ENCODE data around the gene STX17.

Gene STX17

DNA sequence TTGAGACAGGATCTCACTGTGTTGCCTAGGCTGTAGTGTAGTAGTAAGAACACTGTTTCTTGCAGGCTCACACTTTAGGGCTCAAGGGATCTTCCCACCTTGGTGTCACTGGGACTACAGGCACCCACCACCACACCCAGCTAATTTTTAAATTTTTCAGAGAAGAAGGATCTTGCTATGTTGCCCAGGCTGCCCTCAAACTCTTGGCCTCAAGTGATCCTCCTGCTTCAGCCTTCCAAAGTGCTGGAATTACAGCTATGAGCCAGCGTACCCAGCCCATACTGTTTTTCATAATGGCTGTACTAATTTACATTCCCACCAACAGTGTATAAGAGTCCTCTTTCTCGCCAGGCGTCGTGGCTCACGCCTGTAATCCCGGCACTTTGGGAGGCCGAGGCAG lies 5.1 kb downstream of the STX17 start:
- DNase-seq: no peak

DNA sequence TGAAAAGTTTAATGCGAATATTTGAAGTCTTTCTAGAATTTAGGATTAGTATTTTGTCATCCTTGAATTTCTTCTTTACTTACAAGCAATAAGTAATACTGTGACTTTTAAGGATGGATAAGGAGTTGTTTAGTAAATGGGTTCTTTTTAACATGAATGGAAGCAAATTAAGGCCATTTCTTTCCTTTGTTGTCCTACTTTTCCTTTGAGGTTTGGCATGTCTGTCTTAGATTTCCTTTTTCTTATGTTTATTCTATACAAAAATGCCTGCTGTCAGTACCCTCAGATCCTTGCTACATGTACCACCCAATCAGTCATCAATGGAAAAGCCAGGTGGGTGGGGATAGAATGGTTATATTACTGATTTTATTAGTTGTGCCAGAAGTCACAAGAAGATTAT lies 10.2 kb downstream of the STX17 start:
- no peak for DNase-seq

DNA sequence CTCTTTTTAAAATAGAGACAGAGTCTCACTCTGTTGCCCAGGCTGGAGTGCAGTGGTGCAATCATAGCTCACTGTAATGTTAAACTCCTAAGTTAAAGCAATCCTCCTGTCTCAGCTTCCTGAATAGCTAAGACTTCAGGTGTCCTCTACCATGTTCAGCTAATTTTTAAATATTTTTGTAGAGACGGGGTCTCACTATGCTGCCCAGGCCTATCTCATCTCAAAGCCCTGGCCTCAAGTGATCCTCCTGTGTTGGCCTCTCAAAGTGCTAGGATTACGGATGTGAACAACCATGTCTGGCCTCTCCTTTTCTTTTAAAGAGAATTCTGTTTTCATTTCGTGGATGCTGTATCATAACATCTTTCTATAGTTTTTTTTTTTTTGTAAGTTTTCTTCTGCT lies 11.7 kb downstream of the STX17 start:
- no peak for DNase-seq

DNA sequence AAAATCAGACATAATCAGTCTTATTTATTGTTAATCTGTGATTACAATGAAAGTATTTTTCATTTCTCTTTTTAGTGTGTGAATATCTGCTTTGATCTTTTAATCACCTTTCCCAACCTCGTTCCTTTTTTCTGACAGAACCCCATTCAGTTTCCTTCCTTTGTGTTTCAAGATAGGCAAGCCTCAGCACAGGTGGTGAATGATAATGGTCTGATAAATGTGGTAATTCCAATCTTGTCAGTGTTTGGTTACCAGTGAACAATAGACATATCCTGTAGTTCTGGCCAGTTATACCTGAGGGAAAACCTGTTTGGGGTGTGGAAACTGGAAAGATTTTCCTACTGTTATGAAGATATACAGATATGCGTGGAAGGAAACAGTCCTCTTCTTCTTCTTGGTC lies 13.5 kb downstream of the STX17 start:
- DNase-seq: no peak

DNA sequence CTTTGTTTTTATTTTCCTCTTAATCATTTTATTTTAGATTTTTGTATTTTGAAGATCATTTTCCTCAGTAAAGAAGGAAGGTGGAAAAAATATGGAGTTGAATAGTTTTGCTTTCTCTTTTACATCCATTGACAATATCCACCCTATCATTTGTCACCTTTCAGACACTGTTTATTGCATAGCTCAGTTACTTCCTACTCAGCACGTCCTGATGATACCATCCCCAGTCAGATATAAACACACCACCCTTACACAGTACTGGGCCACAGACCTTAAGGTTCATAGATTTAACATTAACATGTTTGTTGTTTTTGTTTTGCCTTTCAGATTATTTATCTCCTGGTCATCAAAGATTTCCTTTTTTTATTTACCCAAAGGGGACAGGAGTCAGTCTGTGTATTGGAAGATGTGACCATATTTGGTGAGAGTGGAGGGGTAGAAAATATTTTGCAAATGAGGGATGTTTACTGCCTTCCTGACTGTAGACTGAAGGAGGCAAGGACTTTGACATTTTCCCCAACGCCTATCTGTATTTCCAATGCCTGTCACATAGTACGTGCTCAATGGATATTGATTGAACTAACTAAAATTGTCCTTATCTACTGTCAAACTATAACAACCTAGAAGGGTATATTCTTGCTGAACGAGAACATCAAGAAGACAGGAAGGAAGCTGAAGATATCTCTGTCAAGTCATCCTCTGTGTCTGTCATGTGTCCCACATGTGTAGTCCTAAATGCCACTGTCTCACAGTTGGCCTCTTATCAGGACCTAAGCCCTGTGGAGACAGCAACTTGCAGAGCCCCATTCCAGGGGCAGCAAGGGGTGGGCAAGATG lies 15.6 kb downstream of the STX17 start:
- DNase-seq: no peak

DNA sequence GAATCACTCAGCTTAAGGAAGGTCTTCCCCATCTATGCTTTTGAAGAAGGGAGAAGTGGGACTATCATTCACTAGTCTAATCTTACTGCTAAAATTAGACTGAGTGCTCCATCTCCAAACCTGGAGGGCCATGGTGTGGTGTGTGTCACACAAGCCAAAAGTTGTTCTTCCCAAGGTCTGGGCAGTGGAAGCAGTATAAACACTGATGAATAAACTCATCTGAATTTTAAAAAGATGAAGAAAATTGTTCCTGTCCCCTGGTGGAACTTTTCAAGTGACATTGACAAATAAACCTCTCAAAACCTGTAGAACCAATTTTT lies 16.2 kb downstream of the STX17 start:
- DNase-seq: no peak

DNA sequence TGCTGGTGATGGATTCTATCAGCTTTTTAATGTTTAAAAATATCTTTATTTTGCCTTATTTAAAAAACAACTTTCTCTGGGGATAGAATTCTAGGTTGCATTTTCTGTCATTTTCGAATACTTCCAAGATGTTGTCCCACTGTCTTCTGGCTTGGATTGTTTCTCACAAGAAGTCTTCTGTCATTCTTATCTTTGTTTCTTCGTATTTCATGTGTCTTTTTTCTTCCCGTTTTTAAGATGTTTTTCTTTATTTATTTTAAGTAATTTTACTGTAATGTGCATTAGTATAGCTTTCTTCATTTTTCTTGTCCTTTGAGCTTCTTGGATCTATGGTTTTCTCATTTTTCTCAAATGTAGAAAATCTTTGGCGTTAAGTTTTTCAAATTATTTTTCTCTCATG lies 19.1 kb downstream of the STX17 start:
- no peak for DNase-seq

DNA sequence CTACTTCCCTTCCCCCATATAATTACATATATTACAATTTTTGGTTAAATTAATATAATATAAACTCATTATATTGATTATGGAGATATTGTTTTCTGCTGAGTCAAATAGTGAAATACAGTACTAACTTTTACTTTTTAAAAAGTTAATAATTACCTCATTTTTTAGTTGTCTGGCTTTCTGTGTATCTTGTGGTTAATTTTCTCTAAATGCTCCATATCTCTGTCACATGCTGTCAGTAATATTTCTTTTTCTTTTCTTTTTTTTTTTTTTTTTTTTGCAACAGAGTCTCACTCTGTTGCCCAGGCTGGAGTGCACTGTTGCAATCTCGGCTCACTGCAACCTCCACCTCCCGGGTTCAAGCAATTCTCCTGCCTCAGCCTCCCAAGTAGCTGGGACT lies 23.2 kb downstream of the STX17 start:
- DNase-seq: no peak

DNA sequence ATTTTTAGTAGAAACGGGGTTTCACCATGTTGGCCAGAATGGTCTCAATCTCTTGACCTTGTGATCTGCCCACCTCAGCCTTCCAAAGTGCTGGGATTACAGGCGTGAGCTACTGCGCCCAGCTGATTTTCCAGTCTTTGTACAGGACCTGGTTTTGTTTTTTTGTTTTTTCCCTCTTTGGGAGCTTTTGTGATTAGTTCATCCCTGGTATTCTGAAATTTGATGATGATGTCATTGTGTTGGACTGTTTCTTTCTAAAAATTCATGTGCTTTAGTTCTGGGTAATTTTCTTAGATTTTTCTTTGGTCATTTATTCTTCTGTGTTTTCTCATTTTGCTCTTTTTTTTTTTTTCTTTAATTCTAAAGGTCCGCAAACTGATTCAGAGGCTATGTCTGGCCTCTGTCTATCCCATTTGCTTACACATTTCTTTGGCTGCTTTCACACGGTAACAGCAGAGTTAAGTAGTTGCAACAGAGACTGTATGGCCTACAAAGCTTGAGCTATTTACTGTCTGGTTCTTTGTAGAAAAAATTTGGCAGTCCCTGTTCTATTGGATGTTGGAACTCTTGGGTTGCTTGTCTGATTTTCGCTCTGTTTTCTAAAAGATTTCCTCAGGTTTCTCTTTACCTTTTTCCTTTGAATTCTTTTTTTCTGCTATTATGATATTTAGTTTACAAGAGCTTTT lies 24.8 kb downstream of the STX17 start:
- no peak for DNase-seq

DNA sequence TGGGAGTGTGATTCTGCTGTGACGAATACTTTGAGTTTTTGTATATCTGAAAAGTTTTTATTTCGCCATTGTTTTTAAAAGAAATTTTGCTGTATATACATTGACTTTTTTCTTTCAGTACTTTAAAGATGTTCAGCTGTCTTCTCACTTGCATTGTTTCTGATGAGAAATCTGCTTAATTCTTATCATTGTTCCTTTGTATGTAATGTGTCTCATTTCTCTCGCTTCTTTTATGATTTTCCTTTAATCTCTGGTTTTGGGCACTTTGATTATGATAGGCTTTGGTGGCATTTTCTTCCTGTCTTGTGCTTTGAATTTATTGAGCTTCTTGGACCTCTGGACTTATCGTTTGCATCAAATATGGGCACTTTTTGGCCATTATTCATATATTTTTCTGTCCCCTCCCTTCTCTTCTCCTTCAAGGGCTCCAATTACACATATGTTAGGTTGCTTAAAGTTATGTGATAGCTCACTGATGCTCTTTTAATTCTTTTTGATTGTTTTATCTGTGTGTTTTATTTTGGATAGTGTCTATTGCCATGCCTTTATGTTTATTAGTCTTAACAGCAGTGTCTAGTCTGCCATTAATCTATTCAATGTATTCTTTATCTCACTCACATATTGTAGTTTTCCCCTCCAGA lies 30.6 kb downstream of the STX17 start:
- DNase-seq: no peak

DNA sequence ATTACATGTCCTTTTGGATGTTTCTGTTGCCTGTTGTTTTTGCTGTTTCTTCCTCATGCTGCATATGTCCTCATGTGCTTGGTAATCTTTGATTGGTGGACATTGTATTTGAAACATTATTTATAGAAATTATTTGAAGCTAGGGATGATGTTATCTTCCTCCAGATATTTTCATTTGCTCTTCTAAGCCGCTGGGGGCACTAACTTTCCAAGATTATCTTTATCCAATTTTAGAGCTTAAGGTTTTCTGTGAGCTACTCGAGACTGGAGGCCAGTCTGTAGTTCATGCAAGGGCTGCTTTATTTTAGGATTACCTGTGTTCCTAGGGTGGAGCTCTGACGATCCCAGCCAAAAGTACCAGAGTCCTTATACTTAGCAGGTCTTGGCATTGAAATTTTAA lies 40.9 kb downstream of the STX17 start:
- DNase-seq: no peak

DNA sequence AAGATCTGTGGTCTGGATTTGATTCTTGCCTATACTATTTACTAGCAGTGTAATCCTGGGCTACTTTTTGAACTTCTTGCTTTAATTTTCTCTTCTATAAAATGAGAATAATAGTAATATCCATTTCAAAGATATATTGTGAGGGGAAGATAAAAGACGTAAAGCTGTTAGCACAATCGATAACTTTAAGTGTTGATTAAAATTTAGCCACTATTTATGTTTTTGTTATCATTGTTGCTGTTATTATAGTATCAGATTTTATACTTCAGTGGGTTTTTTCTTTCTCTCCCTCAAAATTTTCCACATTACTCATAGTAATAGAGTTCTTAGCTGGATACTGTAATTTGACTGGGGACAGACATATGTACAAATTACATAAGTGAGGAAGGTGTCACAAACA lies 42.0 kb downstream of the STX17 start:
- no peak for DNase-seq

DNA sequence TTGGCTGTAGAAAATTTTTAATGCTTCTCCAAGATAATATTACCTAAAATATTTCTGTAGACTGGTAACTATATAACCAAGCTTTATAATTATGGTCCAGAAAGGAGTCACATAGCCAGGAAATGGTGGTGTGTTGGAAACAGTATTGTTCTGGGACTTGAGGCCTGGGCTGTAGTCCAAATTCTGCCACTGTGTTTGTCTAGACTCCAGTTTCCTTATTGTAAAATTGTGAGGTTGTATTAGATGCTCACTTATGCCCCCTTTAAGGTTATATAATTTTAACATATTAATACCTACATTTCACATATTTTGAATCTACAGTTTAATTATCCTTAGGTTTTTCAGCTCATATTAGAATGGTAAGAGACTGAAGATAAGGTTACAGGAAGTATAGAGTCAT lies 42.4 kb downstream of the STX17 start:
- DNase-seq: no peak

DNA sequence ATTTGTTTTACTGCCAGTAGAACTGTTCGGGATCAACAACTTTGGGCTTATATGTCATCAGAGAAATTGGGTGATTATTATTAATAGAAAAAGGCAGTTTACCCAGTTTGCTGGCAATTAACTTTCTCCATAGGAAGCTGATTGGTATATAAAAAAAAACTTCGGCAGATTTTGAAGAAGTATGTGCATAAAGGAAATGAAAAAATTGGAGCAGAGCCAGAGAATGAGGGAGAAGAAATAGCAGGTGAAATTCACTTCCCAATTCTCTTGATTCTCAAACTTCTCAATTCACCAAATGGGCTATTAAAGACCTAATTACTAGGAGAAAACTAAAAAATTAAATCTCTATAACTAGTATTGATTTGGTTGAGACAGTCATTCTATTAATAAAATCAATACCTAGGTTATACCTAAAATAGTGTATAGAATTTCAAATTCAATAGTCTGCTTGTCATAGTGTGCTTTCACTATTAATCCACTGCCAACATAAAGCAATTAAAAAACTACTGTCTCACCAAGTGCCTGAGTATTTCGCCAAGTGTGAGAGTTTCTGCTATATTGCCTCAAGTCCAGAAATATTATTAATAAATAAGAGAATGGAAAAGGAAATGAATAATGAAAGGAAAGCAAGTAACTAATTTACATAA lies 47.5 kb downstream of the STX17 start:
- no peak for DNase-seq

DNA sequence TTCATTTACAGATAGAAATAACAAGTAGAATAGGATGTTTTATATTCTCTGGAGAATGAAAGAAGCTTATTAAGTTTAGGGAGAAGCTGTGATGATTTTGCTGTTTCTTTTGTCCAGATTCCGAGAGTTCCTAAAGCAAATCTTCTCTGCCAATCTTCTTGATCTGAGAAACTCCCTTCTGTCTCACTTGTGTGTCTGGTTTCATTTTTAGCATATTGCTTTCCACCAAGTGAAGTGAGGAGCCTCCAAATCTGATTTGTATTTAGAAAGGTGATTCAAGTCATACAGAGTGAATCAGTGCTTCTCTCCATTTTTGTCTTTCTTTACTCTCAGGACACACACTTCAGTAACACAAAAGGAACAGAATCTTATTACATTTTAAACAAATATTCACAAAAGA lies 48.4 kb downstream of the STX17 start:
- DNase-seq: no peak

DNA sequence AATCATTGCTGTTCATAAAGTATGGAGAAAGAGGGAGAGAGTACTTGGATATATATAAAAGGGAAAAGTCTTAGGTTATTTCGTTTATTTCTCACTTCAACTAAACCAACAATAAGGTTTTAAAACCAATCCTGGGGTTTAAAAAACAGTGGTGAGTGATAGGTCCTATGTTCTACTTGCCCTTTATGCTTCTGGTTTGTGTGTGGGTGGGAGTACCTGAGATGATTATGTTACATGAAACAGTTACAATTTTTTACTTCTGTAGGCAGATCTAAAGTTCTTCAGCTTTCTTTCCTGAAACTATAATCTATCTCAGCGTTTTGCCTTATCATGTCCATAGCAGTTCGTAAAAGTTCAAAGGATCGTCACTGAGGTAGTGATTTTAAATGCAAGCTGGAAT lies 49.2 kb downstream of the STX17 start:
- no peak for DNase-seq

DNA sequence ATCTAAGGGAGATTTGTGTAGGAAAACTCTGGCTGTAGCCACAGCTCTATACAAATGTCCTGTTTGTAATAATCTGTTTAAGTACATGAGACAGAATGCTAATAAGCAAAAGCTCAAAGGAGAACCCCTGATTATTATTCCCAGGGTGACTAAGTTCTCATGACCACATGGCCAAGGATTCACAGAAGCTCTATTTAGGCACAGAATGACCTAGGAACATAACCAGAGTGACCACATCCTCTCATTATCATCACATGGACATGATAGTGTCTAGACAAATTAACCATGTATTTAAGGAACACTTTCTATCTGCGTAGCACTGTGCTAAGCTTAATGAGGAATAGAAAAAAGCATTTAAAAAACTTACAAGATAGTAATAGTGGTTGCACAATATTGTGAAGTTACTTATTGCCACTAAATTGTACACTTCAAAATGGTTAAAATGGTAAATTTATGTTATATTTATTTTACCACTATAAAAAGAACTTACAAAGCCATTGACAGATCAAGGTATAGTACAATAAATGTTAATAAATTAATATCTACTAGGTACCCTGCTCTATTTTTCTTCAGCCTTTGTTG lies 56.3 kb downstream of the STX17 start:
- DNase-seq: no peak

DNA sequence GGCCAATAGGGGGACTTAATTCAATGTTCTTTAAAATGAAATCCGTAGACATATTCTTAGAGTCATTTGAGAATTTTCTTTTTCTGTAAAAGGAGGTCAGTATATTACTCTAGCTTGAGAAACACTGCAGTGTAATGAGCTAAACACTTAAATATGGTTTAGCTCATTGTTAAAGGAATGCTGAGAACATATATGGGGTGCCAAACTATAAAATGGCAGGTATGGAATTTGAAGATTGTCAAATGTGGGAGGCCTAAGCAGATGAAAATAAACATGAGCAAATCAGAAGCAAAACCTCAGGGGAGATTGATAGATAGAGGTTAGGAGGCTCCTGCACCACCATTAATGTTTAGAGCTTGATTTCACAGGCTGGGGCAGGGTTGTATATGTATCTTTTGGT lies 57.9 kb downstream of the STX17 start:
- no peak for DNase-seq

DNA sequence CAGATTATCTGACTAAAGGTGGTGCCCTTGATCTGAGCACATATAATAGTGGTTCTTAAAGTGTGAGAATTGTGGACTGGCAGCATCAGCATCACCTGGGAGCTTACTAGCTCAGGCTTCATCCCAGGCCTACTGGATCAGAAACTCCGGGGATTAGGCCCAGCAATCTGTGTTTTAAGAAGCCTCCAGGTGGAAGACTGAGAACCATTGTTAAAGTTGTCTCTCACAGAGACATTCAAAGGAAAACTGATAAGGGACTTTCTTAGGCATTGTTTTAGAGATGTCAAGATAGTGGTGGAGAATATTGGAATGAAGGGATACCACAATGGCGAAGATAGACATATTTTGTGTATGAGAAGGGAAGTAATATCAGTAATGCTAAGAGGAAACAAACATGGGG lies 59.5 kb downstream of the STX17 start:
- DNase-seq: no peak

DNA sequence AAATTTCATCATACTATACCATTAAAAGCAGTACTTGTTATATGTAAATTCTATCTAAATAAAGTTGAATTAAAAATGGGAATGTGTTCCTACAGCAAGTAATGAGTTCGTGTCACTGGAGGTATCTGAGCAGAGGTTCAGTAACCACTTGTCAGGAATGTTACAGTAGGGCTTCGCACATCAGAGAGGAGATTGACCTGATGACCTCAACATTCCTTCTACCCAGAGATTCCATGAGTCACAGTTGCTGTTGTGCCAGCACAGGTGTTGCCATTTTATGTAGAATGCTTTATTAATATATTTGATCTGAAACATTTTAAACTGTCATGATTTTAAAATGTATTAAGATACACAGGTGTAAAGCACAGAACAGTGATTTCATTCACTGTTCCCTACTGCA lies 60.3 kb downstream of the STX17 start:
- no peak for DNase-seq

DNA sequence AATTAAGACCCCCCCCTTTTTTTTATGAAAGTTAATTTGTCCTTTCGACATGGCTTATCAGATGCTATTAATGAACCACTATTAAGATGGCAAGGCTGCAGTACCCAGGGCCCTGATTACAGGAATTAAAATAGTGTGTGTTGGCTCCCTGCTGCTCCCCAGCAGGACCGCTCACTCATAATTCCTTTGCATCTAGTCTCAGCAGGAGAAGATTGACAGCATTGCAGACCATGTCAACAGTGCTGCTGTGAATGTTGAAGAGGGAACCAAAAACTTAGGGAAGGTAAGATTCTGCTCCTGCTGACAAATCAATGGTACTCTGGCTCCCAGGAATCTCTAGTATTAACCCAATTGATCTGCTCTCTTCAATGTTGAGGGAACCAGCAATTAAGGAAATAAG lies 61.0 kb downstream of the STX17 start:
- DNase-seq: no peak

DNA sequence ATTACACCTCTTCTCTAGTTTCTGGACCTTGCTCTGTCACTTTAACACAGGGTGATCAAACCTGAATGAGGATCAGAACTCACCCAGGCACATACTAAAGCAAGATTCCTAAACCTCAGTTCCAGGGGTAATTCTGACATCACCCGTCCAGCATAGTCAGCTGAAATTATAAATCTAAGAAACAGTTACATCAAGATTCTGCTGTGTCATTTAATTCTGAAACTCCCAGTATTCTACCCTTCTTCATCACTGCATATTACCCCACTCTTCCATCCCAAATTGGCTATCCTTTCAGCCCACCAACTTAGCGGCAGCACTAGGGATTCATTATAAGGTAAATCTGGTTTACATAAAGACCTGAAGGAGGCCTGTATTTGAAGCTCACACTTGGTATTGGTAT lies 64.0 kb downstream of the STX17 start:
- DNase-seq: no peak

DNA sequence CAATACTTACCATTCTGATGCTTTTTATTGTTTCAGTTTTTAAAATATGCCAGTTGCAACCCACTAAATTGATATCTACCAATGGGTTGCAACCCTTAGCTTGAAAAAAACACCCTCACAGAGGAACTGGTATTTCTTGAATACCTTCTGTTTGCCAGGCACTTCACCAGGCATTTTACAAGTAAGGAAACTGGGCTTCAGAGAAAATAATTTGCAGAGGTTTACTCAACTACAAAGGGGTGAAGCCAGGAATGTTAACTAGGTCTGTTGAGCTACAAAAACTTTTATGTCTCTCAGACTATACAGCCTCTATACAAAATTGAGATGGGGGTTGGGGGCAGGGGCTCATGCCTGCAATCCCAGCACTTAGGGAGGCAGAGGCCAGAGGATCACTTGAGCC lies 65.0 kb downstream of the STX17 start:
- DNase-seq: no peak

DNA sequence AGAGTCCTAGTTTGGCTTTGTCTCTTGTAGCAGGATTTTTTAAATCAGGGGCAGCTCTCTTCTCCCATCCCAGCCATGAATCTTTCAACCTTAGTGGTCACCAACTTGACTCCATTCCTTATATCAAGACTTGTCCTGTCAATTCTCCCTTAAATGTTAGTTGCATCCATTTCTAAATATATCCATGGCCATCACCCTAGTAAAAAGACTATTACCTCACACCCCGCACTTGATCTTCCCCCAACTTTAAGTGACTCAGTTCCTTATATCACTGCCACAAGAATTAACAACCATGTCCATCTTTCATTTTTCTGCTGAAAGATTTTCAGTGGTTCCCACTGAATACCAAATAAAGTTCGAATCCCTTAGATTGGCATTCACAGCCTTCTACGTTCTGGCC lies 67.0 kb downstream of the STX17 start:
- no peak for DNase-seq
